ENCODE data around the gene ARG1. TPM values are rescaled to one million over a fixed set of nuclear protein-coding genes. Genes with fewer than 3 reads are reported as not detected.

The ARG1 gene
- total RNA-seq, 2 donors from 2014 or later: not detected

DNA sequence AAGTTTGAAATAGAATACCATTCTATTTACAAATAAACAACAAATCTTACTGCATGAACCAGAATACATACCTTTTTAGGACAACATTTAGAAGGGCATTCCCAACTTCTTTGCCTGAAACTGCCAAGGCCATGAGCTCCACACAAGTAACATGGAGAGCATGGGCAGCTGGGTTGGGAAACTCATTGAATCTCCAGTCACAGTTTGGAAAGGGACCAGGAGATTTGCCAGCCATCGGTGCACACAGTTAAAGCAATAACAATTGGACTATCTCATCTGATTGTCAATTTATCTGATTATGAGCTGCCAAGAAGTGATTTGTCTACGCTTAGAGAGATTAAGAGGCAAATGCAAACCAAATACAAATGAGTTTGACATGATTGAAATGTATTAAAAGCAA lies 19.9 kb downstream of the ARG1 start:
- WGBS, 2 donors: 54 to 57% methylated on average over 2 of the region's 2 CpGs
- TF ChIP-seq POLR2A (IDR thresholded peaks at IDR 0.05) (no peak), CTCF (IDR thresholded peaks at IDR 0.05) (no peak)
- ATAC-seq: no peak
- no peaks in the 10 kb centered on the region for H3K4me1 ChIP-seq
- H3K27ac ChIP-seq: no peak overlapping the region
- H3K9me3 ChIP-seq: no peaks in the 10 kb centered on the region
- H3K27me3 ChIP-seq: no peaks in the 10 kb centered on the region
- intact Hi-C loops (cut with DNase I): no loop called here
- DNase-seq: no peak
- H3K4me3 ChIP-seq: no peak overlapping the region
- peaks cover 0 to 46% of the 10 kb centered on the region in 2 donors for H3K36me3 ChIP-seq (replicated peaks in 1 of 2; ENCODE audit: insufficient read depth in 1 of 2, low read depth in 2 of 2)

DNA sequence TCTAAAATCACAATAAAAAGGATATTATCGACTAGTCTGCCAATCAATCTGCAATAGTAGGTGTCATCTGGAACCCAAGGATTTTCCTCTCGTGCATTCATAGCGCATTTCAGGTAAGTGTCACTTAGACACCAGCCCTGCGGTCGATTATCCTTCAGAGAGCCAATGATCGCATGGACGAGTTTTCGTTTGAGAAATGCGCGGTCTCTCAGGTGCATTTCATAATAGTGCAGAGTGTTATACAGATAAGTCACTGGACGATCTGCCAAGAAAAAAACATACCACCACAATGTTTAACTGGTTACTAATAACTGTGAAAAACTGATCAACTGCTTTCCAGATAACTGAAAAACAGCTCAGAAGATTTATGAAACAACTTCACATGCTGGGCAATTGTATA lies 21.0 kb downstream of the ARG1 start:
- ATAC-seq (no peak), DNase-seq (no peak)
- Histone ChIP-seq H3K27me3 (no peaks in the 10 kb centered on the region), H3K4me1 (no peaks in the 10 kb centered on the region), H3K36me3 (replicated peaks in 1 of 2; ENCODE audit: insufficient read depth in 1 of 2, low read depth in 2 of 2) (peaks cover 0 to 46% of the 10 kb centered on the region in 2 donors), H3K27ac (no peak overlapping the region), H3K4me3 (no peak overlapping the region), H3K9me3 (no peaks in the 10 kb centered on the region)
- TF ChIP-seq CTCF (IDR thresholded peaks at IDR 0.05) (no peak), POLR2A (IDR thresholded peaks at IDR 0.05) (no peak)
- intact Hi-C loops (cut with DNase I): no loop called here
- WGBS, 2 donors: 86 to 93% methylated on average over 11 of the region's 11 CpGs

- Histone ChIP-seq H3K27me3 (no peaks in the 10 kb centered on the region), H3K4me1 (no peaks in the 10 kb centered on the region), H3K36me3 (replicated peaks in 1 of 2; ENCODE audit: insufficient read depth in 1 of 2, low read depth in 2 of 2) (peaks cover 0 to 40% of the 10 kb centered on the region in 2 donors), H3K9me3 (no peaks in the 10 kb centered on the region), H3K4me3 (no peak overlapping the region), H3K27ac (no peak overlapping the region)
- no peak for DNase-seq
- ATAC-seq: no peak
- TF ChIP-seq POLR2A (IDR thresholded peaks at IDR 0.05): no peak
- TF ChIP-seq CTCF (IDR thresholded peaks at IDR 0.05): peak in 4 of 7 experiments; percentile 15 to 28 (median 24)
- 89 to 97% methylated on average over 3 of the region's 3 CpGs for WGBS, 2 donors
- intact Hi-C loops (cut with DNase I): no loop called here
Measured at GRCh38 chr6:131597446-131597845, 24.4 kb downstream of the ARG1 start.

- TF ChIP-seq CTCF (IDR thresholded peaks at IDR 0.05) (no peak), POLR2A (IDR thresholded peaks at IDR 0.05) (no peak)
- DNase-seq (no peak), ATAC-seq (no peak)
- Histone ChIP-seq H3K36me3 (replicated peaks in 1 of 2; ENCODE audit: insufficient read depth in 1 of 2, low read depth in 2 of 2) (peaks cover 0 to 46% of the 10 kb centered on the region in 2 donors), H3K4me1 (no peaks in the 10 kb centered on the region), H3K4me3 (no peak overlapping the region), H3K9me3 (no peaks in the 10 kb centered on the region), H3K27ac (no peak overlapping the region), H3K27me3 (no peaks in the 10 kb centered on the region)
- WGBS, 2 donors: 70 to 74% methylated on average over 4 of the region's 4 CpGs
- intact Hi-C loops (cut with DNase I): no loop called here
Measured at GRCh38 chr6:131600716-131601115, 27.7 kb downstream of the ARG1 start.

DNA sequence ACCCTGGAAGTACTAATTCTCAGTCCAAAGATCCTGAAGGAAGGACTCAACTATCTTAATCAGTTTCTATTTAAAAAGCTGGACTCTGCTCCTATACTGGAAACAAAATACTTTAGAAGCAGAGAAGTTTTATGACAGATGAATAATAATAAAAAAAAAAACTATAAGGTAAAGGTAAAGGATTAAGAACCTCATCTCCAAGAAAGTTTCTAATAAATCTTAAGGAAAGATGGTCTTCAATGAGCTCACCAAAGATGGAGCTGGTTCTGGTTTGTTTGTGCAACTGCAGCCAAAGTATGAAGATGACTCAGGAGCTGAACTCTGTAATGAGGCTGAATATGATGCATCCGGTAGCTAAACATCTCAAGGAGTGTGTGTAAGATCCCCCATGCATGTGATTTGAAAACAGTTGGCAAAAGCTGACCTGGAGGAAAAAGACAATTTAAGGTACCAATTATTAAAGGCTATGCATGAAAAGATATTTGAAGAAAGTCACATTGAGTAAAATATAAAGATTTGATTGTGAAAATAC lies 29.8 kb downstream of the ARG1 start:
- no peak for TF ChIP-seq POLR2A (IDR thresholded peaks at IDR 0.05)
- TF ChIP-seq CTCF (IDR thresholded peaks at IDR 0.05): no peak
- Histone ChIP-seq H3K4me3 (no peak overlapping the region), H3K27me3 (no peaks in the 10 kb centered on the region), H3K9me3 (no peaks in the 10 kb centered on the region), H3K36me3 (replicated peaks in 1 of 2; ENCODE audit: insufficient read depth in 1 of 2, low read depth in 2 of 2) (peaks cover 0 to 47% of the 10 kb centered on the region in 2 donors), H3K27ac (no peak overlapping the region), H3K4me1 (no peaks in the 10 kb centered on the region)
- ATAC-seq: no peak
- 96% methylated on average over 1 of the region's 1 CpG for WGBS, 2 donors
- intact Hi-C loops (cut with DNase I): no loop called here
- DNase-seq: no peak

Data from body of pancreas (tissue), 4 donors.